SK-N-SH treated with all-trans-retinoic acid at 6 μM for 48 hours (cell line): ENCODE measurements around the gene SLC35F3.

Source experiments
- ATAC-seq: fragments of 200-7000 bp; cut with Tn5 transposase; 3 replicates; pipeline ENCODE4 v1.9.1; 2020; ENCODE audit warnings: mild to moderate bottlenecking, moderate library complexity
- ARNTL ChIP-seq: fragments of 450-650 bp; formaldehyde crosslinking; IDR thresholded peaks from 2 replicates; pipeline ENCODE4 v1.5.0; 2020; ENCODE audit warnings: low read depth, mild to moderate bottlenecking, moderate library complexity, borderline replicate concordance
- BACH2 ChIP-seq: fragments of 250-450 bp; sonication (Bioruptor Pico); IDR thresholded peaks from 2 replicates; pipeline ENCODE4 v1.9.0; 2021; ENCODE audit warnings: mild to moderate bottlenecking, borderline replicate concordance
- CREB5 ChIP-seq: fragments of 250-450 bp; sonication (Bioruptor Pico); IDR thresholded peaks from 2 replicates; pipeline ENCODE4 v1.5.1; 2020; ENCODE audit warnings: low read depth, mild to moderate bottlenecking, moderate library complexity
- CSDC2 ChIP-seq: fragments of 250-450 bp; sonication (Bioruptor Pico); IDR thresholded peaks from 2 replicates; pipeline ENCODE4 v1.5.0; 2020; ENCODE audit warnings: mild to moderate bottlenecking, moderate library complexity
- CSRNP3 ChIP-seq: fragments of 250-450 bp; sonication (Bioruptor Pico); IDR thresholded peaks from 2 replicates; pipeline ENCODE4 v1.5.1; 2021; ENCODE audit warnings: mild to moderate bottlenecking, moderate library complexity
- ESRRG ChIP-seq: fragments of 250-450 bp; sonication (Bioruptor Pico); IDR thresholded peaks from 2 replicates; pipeline ENCODE4 v1.6.1; 2021; ENCODE audit warnings: mild to moderate bottlenecking
- GLIS3 ChIP-seq: fragments of 250-450 bp; sonication (Bioruptor Pico); IDR thresholded peaks from 2 replicates; pipeline ENCODE4 v1.5.0; 2020; ENCODE audit warnings: mild to moderate bottlenecking, moderate library complexity
- ISL1 ChIP-seq: fragments of 250-450 bp; sonication (Bioruptor Pico); IDR thresholded peaks from 2 replicates; pipeline ENCODE4 v2.1.2; 2022; ENCODE audit warnings: mild to moderate bottlenecking, moderate library complexity
- OSR1 ChIP-seq: fragments of 250-450 bp; sonication (Bioruptor Pico); IDR thresholded peaks from 2 replicates; pipeline ENCODE4 v1.8.0; 2022; ENCODE audit warnings: moderate library complexity, mild to moderate bottlenecking, inconsistent platforms
- PATZ1 ChIP-seq: fragments of 250-450 bp; sonication (Bioruptor Pico); IDR thresholded peaks from 2 replicates; pipeline ENCODE4 v1.8.0; 2020; ENCODE audit warnings: mild to moderate bottlenecking, moderate library complexity, borderline replicate concordance
- PPARA ChIP-seq: fragments of 250-450 bp; sonication (Bioruptor Pico); IDR thresholded peaks from 2 replicates; pipeline ENCODE4 v1.5.0; 2020; ENCODE audit warnings: mild to moderate bottlenecking, borderline replicate concordance
- RARB ChIP-seq: fragments of 250-450 bp; sonication (Bioruptor Pico); IDR thresholded peaks from 2 replicates; pipeline ENCODE4 v1.8.0; 2021; ENCODE audit warnings: mild to moderate bottlenecking, moderate library complexity
- SNAI2 ChIP-seq: fragments of 250-450 bp; sonication (Bioruptor Pico); IDR thresholded peaks from 2 replicates; pipeline ENCODE4 v1.5.0; 2020; ENCODE audit warnings: mild to moderate bottlenecking, moderate library complexity
- TCF4 ChIP-seq: fragments of 250-450 bp; sonication (Bioruptor Pico); IDR thresholded peaks from 2 replicates; pipeline ENCODE4 v1.8.0; 2021; ENCODE audit warnings: mild to moderate bottlenecking, moderate library complexity, borderline replicate concordance
- TOX ChIP-seq: fragments of 250-450 bp; sonication (Bioruptor Pico); IDR thresholded peaks from 2 replicates; pipeline ENCODE4 v1.8.0; 2021; ENCODE audit warnings: mild to moderate bottlenecking, moderate library complexity, borderline replicate concordance
- ZC3H10 ChIP-seq: fragments of 250-450 bp; sonication (Bioruptor Pico); IDR thresholded peaks from 2 replicates; pipeline ENCODE4 v1.5.1; 2021; ENCODE audit warnings: mild to moderate bottlenecking, moderate library complexity
- ZFP3 ChIP-seq: fragments of 250-450 bp; sonication (Bioruptor Pico); IDR thresholded peaks from 2 replicates; pipeline ENCODE4 v1.5.0; 2020; ENCODE audit warnings: mild to moderate bottlenecking, moderate library complexity
- ZFP30 ChIP-seq: fragments of 450-650 bp; formaldehyde crosslinking; IDR thresholded peaks from 2 replicates; pipeline ENCODE4 v1.5.0; 2022; ENCODE audit warnings: mild to moderate bottlenecking, moderate library complexity
- ZNF565 ChIP-seq: fragments of 450-650 bp; formaldehyde crosslinking; conservative IDR thresholded peaks from 2 replicates; pipeline ENCODE4 v1.5.0; 2020; ENCODE audit warnings: low read depth, mild to moderate bottlenecking, moderate library complexity
- ZNF70 ChIP-seq: fragments of 450-650 bp; formaldehyde crosslinking; IDR thresholded peaks from 2 replicates; pipeline ENCODE4 v1.5.0; 2020; ENCODE audit warnings: mild to moderate bottlenecking, moderate library complexity
- ZNF8 ChIP-seq: fragments of 450-650 bp; formaldehyde crosslinking; IDR thresholded peaks from 2 replicates; pipeline ENCODE4 v1.5.0; 2020; ENCODE audit warnings: mild to moderate bottlenecking, moderate library complexity
- TF ChIP-seq, protein P1 (sequence below): fragments of 250-450 bp; sonication (Bioruptor Pico); IDR thresholded peaks from 2 replicates; pipeline ENCODE4 v1.5.0; 2020; ENCODE audit warnings: mild to moderate bottlenecking, moderate library complexity
- TF ChIP-seq, protein P2 (sequence below): fragments of 250-450 bp; sonication (Bioruptor Pico); IDR thresholded peaks from 2 replicates; pipeline ENCODE4 v1.8.0; 2021; ENCODE audit warnings: low read depth, mild to moderate bottlenecking, moderate library complexity, borderline replicate concordance

Gene SLC35F3

DNA sequence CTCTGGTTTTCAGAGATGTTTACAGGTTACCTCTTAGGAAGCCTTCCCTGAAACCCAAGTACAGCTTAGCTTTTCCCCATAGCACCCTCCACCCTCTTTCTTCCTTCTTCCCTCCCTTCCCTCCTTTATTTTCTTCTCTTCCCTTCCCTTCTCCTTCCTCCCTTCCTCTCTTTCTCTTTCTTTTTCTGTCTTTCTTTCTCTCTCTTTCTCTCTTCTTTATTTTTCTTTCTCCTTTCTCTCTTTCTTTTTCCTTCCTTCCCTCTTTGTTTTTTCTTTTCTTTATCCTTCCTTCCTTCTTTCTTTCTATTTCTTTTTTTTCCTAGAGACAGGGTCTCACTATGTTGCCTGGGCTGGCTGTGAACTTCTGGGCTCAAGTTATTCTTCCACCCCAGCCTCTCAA, 231.6 kb downstream of the SLC35F3 start:
- TF ChIP-seq RARB (CRISPR knock-in tag), result no peak
- ATAC-seq, result no peak

DNA sequence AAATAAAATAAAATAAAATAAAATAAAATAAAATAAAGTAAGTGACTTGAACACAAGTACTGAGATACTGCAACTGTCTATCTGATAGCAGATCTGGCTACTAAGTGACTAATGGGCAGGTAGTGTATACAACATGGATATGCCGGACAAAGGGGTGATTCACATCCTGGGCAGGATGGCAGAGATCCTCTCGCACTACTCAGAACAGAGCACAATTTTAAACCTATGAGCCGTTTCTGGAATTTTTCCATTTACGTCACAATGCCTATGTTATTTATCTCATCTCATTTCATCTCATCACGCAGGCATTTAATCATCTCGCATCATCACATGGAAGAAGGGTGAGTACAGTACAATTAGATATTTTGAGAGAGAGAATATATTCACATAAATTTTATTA, 235.5 kb downstream of the SLC35F3 start:
- ATAC-seq, result peak; percentile 96
- TF ChIP-seq TOX (CRISPR knock-in tag) (no peak; the same call in 1 of the 2 replicates), ISL1 (CRISPR knock-in tag) (peak; percentile 72), ZNF8 (CRISPR knock-in tag) (0 out of 2 replicates have a peak, but pooled peaks have one; percentile 21), TCF4 (CRISPR knock-in tag) (no peak), RARB (CRISPR knock-in tag) (no peak), PATZ1 (CRISPR knock-in tag) (no peak), CREB5 (no peak), ZFP30 (CRISPR knock-in tag) (no peak), OSR1 (CRISPR knock-in tag) (no peak), ZNF70 (CRISPR knock-in tag) (no peak), ZC3H10 (CRISPR knock-in tag) (peak; percentile 72; the same call in 1 of the 2 replicates), BACH2 (no peak), GLIS3 (CRISPR knock-in tag) (no peak), ARNTL (CRISPR knock-in tag) (no peak), CSDC2 (CRISPR knock-in tag) (no peak), ESRRG (CRISPR knock-in tag) (no peak), PPARA (CRISPR knock-in tag) (no peak), CSRNP3 (CRISPR knock-in tag) (no peak), SNAI2 (CRISPR knock-in tag) (no peak), ZNF565 (CRISPR knock-in tag) (no peak)
- TF ChIP-seq, protein P1, sequence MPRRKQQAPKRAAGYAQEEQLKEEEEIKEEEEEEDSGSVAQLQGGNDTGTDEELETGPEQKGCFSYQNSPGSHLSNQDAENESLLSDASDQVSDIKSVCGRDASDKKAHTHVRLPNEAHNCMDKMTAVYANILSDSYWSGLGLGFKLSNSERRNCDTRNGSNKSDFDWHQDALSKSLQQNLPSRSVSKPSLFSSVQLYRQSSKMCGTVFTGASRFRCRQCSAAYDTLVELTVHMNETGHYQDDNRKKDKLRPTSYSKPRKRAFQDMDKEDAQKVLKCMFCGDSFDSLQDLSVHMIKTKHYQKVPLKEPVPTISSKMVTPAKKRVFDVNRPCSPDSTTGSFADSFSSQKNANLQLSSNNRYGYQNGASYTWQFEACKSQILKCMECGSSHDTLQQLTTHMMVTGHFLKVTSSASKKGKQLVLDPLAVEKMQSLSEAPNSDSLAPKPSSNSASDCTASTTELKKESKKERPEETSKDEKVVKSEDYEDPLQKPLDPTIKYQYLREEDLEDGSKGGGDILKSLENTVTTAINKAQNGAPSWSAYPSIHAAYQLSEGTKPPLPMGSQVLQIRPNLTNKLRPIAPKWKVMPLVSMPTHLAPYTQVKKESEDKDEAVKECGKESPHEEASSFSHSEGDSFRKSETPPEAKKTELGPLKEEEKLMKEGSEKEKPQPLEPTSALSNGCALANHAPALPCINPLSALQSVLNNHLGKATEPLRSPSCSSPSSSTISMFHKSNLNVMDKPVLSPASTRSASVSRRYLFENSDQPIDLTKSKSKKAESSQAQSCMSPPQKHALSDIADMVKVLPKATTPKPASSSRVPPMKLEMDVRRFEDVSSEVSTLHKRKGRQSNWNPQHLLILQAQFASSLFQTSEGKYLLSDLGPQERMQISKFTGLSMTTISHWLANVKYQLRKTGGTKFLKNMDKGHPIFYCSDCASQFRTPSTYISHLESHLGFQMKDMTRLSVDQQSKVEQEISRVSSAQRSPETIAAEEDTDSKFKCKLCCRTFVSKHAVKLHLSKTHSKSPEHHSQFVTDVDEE (CRISPR knock-in tag), result no peak
- TF ChIP-seq, protein P2, sequence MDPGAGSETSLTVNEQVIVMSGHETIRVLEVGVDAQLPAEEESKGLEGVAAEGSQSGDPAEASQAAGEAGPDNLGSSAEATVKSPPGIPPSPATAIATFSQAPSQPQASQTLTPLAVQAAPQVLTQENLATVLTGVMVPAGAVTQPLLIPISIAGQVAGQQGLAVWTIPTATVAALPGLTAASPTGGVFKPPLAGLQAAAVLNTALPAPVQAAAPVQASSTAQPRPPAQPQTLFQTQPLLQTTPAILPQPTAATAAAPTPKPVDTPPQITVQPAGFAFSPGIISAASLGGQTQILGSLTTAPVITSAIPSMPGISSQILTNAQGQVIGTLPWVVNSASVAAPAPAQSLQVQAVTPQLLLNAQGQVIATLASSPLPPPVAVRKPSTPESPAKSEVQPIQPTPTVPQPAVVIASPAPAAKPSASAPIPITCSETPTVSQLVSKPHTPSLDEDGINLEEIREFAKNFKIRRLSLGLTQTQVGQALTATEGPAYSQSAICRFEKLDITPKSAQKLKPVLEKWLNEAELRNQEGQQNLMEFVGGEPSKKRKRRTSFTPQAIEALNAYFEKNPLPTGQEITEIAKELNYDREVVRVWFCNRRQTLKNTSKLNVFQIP, result no peak; the same call in 1 of the 2 replicates

DNA sequence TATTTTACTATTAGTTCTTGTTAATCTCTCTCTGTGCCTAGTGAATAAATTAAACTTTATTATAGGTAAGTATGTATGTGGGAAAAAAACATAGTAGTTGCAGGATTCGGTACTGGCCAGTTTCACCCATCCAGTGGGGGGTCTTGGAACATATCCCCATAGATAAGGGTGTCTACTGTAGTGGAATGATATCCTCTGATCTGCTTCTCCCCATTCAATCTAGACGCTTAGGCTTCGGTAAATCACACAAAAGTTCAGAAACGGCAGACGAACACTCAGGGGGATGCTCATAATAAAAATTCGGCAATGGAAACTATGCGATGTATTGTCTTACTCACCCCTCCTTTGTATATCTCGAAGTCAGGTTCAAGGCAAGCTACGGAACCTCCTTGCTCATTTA, 235.9 kb downstream of the SLC35F3 start:
- TF ChIP-seq ZNF565 (CRISPR knock-in tag) (no peak), ZFP3 (CRISPR knock-in tag) (no peak), SNAI2 (CRISPR knock-in tag) (no peak), CSDC2 (CRISPR knock-in tag) (no peak), RARB (CRISPR knock-in tag) (no peak), TCF4 (CRISPR knock-in tag) (no peak), GLIS3 (CRISPR knock-in tag) (no peak), BACH2 (no peak), PATZ1 (CRISPR knock-in tag) (no peak), ZNF70 (CRISPR knock-in tag) (no peak)
- TF ChIP-seq, protein P1 (CRISPR knock-in tag), result no peak
- TF ChIP-seq, all 23 proteins: peak for 0

More for the DNA sequence above, 235.9 kb downstream of the SLC35F3 start:
- peak; percentile 7; the same call in 2 of the 3 replicates for ATAC-seq
